Sigmoid colon (tissue), 7 donors: ENCODE results near the gene TCF25. TPM values are rescaled to one million over a fixed set of nuclear protein-coding genes. Genes with fewer than 3 reads are reported as not detected.
A peak's percentile ranks its signal among the peaks of the same experiment; 100 is the strongest.

Experiments used
- DNase-seq: peaks from one replicate; pipeline ENCODE4 v3.0.0-alpha.2; 2019
- H3K27ac ChIP-seq, 4 donors: fragments of 200-600 bp; sonication (generic); one replicate each; pipeline ENCODE4 v1.5.1; 2016 to 2019; ENCODE audit warnings: mild to moderate bottlenecking in 1 of 4
- H3K27me3 ChIP-seq, 3 donors: fragments of 200-600 bp; sonication (generic); one replicate each; pipeline ENCODE4 v1.5.1; 2019; ENCODE audit warnings: mild to moderate bottlenecking in 1 of 3
- H3K36me3 ChIP-seq, 4 donors: fragments of 200-600 bp; sonication (generic); one replicate each; pipeline ENCODE4 v1.5.1; 2016 to 2019
- H3K4me1 ChIP-seq, 4 donors: fragments of 200-600 bp; sonication (generic); one replicate each; pipeline ENCODE4 v1.5.1; 2017 to 2019
- H3K4me3 ChIP-seq, 4 donors: fragments of 200-600 bp; sonication (generic); one replicate each; pipeline ENCODE4 v1.5.1; 2017 to 2019; ENCODE audit warnings: mild to moderate bottlenecking in 2 of 4, moderate library complexity in 1 of 4
- H3K9me3 ChIP-seq, 4 donors: fragments of 200-600 bp in 3 of 4; sonication (generic) in 3 of 4; one replicate each; pipeline versions ENCODE4 v1.5.1 to v1.6.1; 2013 to 2019
- EP300 ChIP-seq, 4 donors: sonication (generic); formaldehyde crosslinking; IDR thresholded peaks; one replicate each; pipeline ENCODE4 v1.6.1; 2017; ENCODE audit warnings: antibody characterized with exemption in 4 of 4
- POLR2A ChIP-seq, 2 donors: fragments of 450-650 bp; IDR thresholded peaks; one replicate each; pipeline ENCODE4 v1.6.1; 2016; ENCODE audit warnings: antibody characterized with exemption in 2 of 2, mild to moderate bottlenecking in 2 of 2, moderate library complexity in 2 of 2
- POLR2AphosphoS5 ChIP-seq, 4 donors: sonication (generic); formaldehyde crosslinking; IDR thresholded peaks; one replicate each; pipeline ENCODE4 v1.6.1; 2017; ENCODE audit warnings: antibody characterized with exemption in 4 of 4
- WGBS, 2 donors: extraction: QIAGEN DNeasy Blood & Tissue Kit; methylation state at CpG; one replicate each; pipeline ENCODE4 v1.1.7; 2013; 5-methylcytosine and 5-hydroxymethylcytosine counted together
- intact Hi-C: fragments of 100-400 bp; cut with DNase I; formaldehyde crosslinking; loops from one replicate; pipeline ENCODE4 v1.15.1; 2023
- polyA plus RNA-seq, 3 donors: library from polyadenylated mRNA; stranded (reverse); fragments of 200-250 nt; gene quantifications; one replicate each; pipeline ENCODE4 v1.2.3, GENCODE V29; 2013
- total RNA-seq, 4 donors: library from RNA; depleted of rRNA; stranded (reverse); fragments of >200 nt; gene quantifications; one replicate each; pipeline ENCODE4 v1.1.0, GENCODE V29; 2016
- TF ChIP-seq, protein P1 (sequence below), 4 experiments: fragments of 450-650 bp in 3 of 4; fragments of 200-600 bp in 1 of 4; IDR thresholded peaks; one replicate each; pipeline ENCODE4 v1.5.1; 2016 to 2019; ENCODE audit warnings: antibody characterized with exemption in 4 of 4, mild to moderate bottlenecking in 3 of 4, moderate library complexity in 2 of 4
- donor health status: healthy with polysubstance abuse.
- donor health status: Bipolar disorder and iron deficiency.
- donor health status: healthy.

TCF25 gene
- total and polyA plus RNA-seq, 7 donors, result 89.7 to 244 (median 132) TPM

DNA sequence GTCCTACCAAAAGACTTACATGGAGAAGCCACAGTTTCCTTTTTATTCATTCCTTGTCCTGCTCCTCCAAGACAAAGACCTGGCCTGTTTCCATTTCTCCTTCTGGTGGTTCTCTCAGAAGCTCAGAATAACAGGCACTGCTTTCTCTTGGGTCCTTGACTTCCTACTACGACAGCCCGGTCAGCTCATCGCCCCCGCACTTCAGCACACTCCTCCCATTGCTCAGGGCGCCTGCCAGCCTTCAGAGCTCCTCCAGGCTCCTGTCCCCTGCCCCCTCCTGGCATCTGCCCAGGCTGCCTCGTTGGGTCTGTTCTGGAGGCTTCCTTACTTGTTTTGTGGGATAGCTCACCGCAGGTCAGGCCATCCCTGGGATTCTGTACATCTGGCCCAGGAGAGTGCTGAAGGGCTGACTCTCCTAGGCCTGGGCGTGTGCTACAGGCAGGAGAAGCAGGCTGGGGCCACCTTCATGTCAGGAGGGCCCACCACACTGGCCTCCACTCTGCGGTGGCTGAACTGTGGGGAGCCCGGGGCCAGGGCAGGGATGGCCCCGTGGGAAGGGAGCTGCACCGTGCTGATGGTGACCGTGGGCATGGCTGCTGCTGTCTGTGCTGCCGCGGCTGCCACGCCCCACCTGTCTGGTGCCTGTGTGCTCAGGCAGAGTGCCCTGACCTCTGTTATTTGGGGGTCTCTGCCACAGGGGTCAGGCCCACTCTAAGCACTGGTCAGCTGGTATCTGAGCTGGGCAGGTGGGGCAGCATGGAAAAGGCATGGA is 17.7 kb downstream of the TCF25 start:
- H3K27ac ChIP-seq, result peak overlapping the region in 1 of 4 donors; percentile 9
- TF ChIP-seq, protein P1, sequence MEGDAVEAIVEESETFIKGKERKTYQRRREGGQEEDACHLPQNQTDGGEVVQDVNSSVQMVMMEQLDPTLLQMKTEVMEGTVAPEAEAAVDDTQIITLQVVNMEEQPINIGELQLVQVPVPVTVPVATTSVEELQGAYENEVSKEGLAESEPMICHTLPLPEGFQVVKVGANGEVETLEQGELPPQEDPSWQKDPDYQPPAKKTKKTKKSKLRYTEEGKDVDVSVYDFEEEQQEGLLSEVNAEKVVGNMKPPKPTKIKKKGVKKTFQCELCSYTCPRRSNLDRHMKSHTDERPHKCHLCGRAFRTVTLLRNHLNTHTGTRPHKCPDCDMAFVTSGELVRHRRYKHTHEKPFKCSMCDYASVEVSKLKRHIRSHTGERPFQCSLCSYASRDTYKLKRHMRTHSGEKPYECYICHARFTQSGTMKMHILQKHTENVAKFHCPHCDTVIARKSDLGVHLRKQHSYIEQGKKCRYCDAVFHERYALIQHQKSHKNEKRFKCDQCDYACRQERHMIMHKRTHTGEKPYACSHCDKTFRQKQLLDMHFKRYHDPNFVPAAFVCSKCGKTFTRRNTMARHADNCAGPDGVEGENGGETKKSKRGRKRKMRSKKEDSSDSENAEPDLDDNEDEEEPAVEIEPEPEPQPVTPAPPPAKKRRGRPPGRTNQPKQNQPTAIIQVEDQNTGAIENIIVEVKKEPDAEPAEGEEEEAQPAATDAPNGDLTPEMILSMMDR (IDR thresholded peaks at IDR 0.05), result no peak
- peaks cover 0 to 4% (median 0%) of the 10 kb centered on the region in 4 donors for H3K4me1 ChIP-seq
- H3K36me3 ChIP-seq, result peaks cover 45 to 100% (median 87%) of the 10 kb centered on the region in 4 donors
- no peak overlapping the region for H3K4me3 ChIP-seq
- no peaks in the 10 kb centered on the region for H3K9me3 ChIP-seq
- no peaks in the 10 kb centered on the region for H3K27me3 ChIP-seq
- no peak for DNase-seq
- intact Hi-C loops, result no loop called here
- 90 to 93% methylated on average over 16 of the region's 16 CpGs for WGBS, 2 donors

- no peaks in the 10 kb centered on the region for H3K27me3 ChIP-seq
- H3K36me3 ChIP-seq, result peaks cover 46 to 100% (median 88%) of the 10 kb centered on the region in 4 donors
- no peak overlapping the region for H3K4me3 ChIP-seq
- no peaks in the 10 kb centered on the region for H3K9me3 ChIP-seq
- no peak overlapping the region for H3K27ac ChIP-seq
- intact Hi-C loops, result no loop called here
- TF ChIP-seq, protein P1 (IDR thresholded peaks at IDR 0.05), result no peak
- TF ChIP-seq POLR2AphosphoS5 (IDR thresholded peaks at IDR 0.05) (no peak), EP300 (IDR thresholded peaks at IDR 0.05) (no peak), POLR2A (IDR thresholded peaks at IDR 0.05) (no peak)
- 95% methylated on average over 18 of the region's 18 CpGs for WGBS, 2 donors
- no peak for DNase-seq
- peaks cover 0 to 4% (median 0%) of the 10 kb centered on the region in 4 donors for H3K4me1 ChIP-seq
Observed at GRCh38 chr16:89892055-89892630, 18.8 kb downstream of the TCF25 start.

DNA sequence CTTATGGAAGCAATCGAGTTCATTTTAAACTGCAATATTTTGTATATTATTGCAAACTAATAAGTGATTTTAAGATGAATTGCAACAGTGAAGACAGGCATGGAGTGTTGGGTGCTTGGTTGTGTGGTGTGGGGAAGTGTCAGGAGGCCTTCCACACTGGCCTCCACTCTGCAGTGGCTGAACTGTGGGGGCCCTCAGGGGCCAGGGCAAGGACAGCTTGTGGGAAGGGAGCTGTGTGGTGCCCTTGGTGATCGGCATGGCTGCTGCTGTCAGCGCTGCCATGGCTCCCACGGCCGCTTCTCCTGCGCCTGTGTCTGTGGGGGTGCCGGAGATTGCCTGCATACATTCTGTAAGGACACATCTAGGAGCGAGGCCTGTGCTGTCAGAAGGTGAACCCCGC is 19.2 kb downstream of the TCF25 start:
- DNase-seq, result no peak
- Histone ChIP-seq H3K27me3 (no peaks in the 10 kb centered on the region), H3K27ac (no peak overlapping the region), H3K4me1 (peaks cover 0 to 4% (median 0%) of the 10 kb centered on the region in 4 donors), H3K9me3 (no peaks in the 10 kb centered on the region), H3K36me3 (peaks cover 42 to 100% (median 87%) of the 10 kb centered on the region in 4 donors), H3K4me3 (no peak overlapping the region)
- no peak for TF ChIP-seq POLR2AphosphoS5 (IDR thresholded peaks at IDR 0.05)
- no peak for TF ChIP-seq EP300 (IDR thresholded peaks at IDR 0.05)
- TF ChIP-seq, protein P1 (IDR thresholded peaks at IDR 0.05), result no peak
- 95 to 97% methylated on average over 9 of the region's 9 CpGs for WGBS, 2 donors
- intact Hi-C loops, result no loop called here

DNA sequence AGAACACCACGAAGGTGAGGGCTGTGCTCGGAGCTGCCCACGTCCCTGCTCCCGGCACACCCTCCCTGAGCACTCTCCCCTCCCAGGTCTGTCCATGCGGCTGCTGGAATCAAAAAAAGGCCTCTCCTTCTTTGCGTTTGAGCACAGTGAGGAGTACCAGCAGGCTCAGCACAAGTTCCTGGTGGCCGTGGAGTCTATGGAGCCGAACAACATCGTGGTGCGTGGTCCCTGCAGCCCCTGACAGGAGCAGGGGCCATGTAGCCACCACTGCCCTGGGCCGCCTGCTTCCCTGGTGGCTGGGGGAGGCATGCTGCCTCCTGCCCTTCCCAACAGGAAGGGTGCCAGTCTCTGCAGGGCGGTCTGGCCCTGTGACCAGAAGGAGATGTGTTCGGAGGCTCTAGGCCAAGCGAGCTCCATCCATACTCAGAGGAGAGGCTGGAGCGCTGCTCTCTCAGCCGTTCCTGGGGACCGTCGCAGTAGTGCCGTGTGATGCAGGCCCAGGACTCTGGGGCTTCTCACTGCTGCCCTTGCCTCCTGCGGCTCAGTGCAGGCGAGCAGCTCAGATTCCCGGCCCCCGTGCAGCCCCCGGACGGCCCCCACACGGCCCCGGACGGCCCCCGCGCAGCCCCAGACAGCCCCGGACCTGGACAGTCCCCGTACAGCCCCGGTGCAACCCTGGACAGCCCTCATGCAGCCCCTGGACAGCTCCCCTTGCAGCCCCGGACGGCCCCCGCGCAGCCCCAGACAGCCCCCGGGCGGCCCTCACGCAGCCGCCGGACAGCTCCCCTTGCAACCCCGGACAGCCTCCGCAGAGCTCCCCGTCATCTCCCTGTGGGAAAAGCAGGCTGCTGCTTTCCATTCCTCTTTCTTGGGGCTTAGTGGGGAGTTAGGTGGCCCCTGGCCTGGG is 20.5 kb downstream of the TCF25 start:
- Histone ChIP-seq H3K9me3 (no peaks in the 10 kb centered on the region), H3K4me3 (no peak overlapping the region), H3K4me1 (peaks cover 0 to 4% (median 0%) of the 10 kb centered on the region in 4 donors), H3K27me3 (no peaks in the 10 kb centered on the region), H3K36me3 (peaks cover 42 to 100% (median 89%) of the 10 kb centered on the region in 4 donors), H3K27ac (no peak overlapping the region)
- 96% methylated on average over 45 of the region's 45 CpGs for WGBS, 2 donors
- intact Hi-C loops, result no loop called here
- DNase-seq, result no peak
- TF ChIP-seq, protein P1 (IDR thresholded peaks at IDR 0.05), result no peak
- no peak for TF ChIP-seq POLR2A (IDR thresholded peaks at IDR 0.05)
